GM15510 (cell line): ENCODE measurements around the gene MEPE.

Experiments
- POLR2A ChIP-seq: IDR thresholded peaks from 3 replicates; pipeline ENCODE4 v1.6.1; 2011; ENCODE audit warnings: borderline replicate concordance; ENCODE audit not compliant: insufficient read length; ENCODE audit errors: extremely low read depth

MEPE gene

GRCh38 chr4:87832669-87833068 is at the start of gene MEPE:
MEPE (plus strand) TSS chr4:87832969; CDS start chr4:87834715, 1,746 bp downstream.
- no peak for TF ChIP-seq POLR2A

DNA sequence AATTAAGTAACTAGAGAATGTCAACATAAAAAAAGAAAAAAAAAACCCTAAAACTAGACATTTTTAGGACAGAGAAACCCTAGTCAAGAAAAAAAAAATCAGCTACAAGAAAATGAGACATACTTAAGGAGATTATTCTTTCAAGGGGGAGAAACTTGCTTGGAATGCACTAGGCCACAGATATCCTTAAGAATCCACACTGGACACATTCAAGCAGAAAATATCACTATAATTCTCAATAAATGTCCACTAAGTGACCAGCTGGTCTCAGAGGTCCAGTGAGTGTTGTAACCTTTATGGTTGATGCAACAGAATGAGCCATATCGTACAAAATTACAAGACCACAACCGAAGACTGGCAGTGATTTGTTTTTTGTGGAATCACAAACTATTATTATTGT is 49.0 kb upstream of the MEPE start:
- TF ChIP-seq POLR2A, result no peak

DNA sequence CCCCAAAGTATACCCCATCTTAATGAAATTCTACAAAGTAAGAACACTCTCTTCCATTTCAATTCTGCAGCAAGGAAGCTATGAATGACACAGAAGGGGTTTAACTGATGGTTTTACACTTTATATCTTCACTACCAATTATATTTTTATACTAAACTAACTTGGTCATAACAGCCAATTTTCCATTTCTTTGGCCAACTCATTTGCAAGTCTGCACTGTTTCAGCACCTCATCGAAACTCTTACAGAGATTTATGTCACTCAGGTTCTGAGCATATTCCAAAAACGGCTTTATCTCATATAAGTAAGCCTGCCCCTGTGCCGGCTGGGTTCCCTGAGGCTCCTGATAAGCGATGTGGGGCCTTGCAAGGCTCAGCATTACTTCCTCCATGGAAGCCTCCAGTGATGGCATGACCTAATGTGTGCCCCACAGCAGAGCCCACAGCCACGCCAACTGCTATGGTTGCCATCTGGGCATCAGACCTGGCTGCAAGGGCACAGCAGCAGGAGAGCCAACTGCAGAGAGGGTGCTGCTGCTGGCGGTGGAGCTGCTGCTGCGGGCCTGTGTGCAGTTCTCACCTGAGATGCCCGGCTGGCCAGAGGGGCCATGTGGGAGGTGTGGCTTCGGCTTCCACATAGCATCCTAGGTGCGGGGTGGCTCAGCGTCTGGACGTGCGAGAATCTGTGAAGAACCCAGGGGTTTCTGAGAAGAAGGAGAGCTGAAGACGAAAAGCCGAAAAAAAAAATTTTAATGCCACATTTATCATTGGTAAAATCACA is 46.8 kb upstream of the MEPE start:
- TF ChIP-seq POLR2A, result no peak

DNA sequence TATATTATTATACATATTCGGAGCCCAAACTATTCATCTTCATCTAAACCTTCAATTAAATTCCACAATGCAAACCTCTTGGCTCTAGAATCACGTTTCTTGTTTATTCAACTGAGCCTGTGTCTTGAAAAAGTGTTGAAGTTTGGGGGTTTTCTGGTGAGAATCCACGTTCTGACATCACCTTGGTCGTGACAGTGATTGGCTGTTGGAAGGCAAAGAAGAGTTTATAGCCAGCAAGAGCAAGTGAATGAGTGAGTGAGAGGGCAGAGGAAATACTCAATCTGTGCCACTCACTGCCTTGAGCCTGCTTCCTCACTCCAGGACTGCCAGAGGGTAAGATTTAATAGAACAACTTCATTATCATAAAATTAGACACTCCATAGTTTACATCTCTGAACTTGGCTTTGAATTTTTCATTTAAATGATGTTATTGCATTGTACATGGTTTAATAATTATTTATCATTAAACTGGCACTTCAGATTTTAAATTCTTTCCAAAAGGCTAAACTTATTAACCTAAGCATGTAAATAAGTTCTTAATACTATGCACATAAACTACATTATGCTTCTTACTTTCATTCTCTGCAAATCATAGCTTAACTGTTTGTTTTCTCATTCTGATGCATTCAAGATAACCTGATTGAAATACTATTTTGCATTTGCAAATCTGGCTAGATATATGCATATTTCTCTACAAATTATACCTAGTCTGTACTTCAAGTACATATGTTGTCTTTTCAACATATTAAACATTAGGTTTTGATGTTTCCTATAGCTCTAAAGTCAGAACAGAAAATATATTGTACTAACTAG is 33.3 kb upstream of the MEPE start, which contains the start of gene IBSP:
IBSP (plus strand) TSS at position 254 of the 813 bp plus-strand sequence. CDS start 2,808 bp downstream, outside the sequence.
- no peak for TF ChIP-seq POLR2A

DNA sequence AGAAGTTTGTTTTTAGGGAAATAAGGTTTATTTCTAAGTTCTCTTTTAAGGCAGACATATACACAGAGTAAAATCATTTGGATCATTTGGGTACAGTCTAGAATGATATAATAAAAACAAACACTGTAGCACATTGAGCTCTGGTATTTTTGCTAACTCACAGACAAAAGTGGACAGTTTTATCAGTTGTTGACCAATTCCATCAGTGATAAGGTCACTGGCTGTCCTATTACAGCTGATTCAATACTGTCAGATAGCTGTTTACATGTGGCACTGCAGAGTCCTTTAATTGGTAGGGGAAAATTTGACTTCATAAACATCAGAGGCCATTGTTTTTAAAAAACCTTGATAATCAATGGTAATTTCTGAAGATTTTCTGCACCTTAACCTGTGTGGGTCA is 29.9 kb upstream of the MEPE start:
- no peak for TF ChIP-seq POLR2A

DNA sequence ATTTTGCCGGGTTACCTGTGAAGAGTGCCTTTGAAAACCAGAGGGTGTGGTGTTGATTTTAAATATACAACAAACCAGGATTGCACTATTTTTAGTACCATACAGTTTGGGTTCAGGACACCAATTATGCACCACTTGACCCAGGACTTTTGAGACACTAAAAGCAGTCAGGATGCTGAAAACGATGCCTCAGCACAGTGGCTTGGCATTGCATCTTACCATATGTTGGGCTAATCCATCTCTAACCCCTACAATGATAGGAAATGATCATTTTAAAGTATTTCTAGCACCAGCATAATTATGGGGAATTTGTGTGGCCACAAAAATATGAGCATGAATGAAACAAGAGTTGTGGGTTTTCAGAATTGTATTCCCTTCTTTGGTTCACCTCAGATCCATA is 29.3 kb upstream of the MEPE start:
- no peak for TF ChIP-seq POLR2A

DNA sequence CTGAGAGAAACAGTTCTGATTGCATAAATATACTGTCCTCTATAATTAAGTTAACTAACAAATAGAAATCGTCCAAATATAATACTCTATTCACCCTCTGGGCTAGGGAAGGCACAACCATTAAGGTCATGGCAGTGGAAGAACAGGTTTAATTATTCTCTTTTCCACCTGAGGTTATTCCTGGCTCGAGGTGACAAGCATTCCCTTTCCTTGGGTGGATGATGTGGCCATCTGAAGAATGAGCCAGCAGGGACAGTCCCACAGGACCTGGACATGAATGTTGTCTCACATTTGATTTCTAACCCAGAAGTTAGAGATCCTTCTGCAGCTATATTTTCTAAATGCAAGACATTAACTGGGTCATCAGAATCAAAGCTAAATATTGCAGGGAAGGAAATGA is 27.9 kb upstream of the MEPE start:
- no peak for TF ChIP-seq POLR2A

DNA sequence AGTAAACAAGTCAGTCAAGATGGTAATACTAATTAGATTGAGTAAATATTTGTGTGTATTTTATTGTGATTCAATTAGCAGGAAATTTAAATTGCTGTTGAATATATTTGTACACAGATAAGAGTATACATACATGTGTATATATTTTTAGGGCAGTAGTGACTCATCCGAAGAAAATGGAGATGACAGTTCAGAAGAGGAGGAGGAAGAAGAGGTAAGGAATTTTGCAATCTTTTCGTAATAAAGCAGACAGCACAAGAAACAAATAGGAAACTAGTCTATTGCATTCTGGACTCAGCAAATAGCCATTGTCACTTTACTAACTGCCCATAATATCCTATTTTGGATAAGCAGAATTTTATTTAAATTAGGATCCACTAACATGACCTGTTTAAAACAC is 26.8 kb upstream of the MEPE start:
- TF ChIP-seq POLR2A, result no peak

DNA sequence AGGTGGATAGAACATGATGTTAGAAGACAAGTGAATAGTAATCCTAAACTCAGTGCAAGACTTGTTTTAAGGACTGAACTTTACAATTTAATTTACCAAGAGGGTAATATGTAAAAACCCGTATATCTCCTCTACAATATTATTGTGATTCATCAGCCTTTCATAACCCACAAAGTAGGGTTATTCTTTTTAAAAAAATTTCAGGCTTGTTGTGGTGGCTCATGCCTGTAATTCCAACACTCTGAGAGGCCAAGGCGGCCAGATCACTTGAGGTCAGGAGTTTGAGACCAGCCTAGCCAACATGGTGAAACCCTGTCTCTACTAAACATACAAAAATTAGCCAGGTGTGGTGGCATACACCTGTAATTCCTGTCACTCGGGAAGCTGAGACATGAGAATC is 26.2 kb upstream of the MEPE start:
- TF ChIP-seq POLR2A, result no peak

- TF ChIP-seq POLR2A, result no peak
Observed at GRCh38 chr4:87807402-87807801, 25.4 kb upstream of the MEPE start.

GRCh38 chr4:87811977-87812376 is 20.8 kb upstream of the MEPE start:
- no peak for TF ChIP-seq POLR2A

GRCh38 chr4:87819281-87819919 is 13.4 kb upstream of the MEPE start:
- no peak for TF ChIP-seq POLR2A

- no peak for TF ChIP-seq POLR2A
Observed at GRCh38 chr4:87823200-87823599, 9.6 kb upstream of the MEPE start.

DNA sequence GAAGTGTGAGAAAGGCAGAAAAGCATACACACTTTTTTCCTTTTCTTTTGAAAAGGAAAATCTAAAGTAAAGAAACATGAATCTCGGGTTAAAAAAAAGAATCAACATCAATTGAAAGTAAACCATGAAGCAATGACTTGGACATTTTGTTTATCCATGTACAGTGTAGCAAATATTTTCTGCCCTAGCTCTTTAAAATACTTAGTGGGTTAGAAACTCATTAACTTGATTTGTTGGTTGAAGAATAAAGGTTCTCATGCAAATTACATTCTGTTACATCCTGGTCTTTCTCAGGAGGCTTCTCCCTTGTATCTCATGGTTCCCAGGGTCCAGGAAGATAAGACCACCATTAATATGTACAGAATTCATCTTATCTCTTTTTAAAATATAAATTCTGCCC is 9.0 kb upstream of the MEPE start:
- TF ChIP-seq POLR2A, result no peak

DNA sequence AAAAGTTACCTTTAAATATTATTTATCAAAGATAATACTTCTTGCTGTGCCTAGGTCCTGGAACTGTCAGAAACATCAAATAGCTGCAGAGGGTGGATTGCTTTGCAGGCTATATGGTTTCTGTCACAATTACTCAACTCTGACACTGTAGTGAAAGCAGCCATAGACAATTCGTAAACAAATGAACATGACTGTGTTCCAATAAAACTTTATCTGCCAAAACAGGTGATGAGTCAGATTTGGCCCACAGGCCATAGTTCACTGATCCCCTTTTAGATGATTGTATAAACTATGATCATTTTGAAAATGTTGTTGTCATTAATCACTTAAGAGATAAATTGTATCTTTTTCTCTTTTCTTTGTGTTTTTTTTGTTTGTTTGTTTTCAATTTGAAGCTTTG is 8.4 kb upstream of the MEPE start:
- no peak for TF ChIP-seq POLR2A
